HG02840 (cell line): ENCODE data around the gene POLR2I.
A peak's percentile ranks its signal among the peaks of the same experiment; 100 is the strongest.
"Not testable (repeated sequence)": the region's sequence is repeated elsewhere in the genome, so short reads cannot be mapped to it uniquely, and the experiment has no call there.

ENCODE experiments used
- ATAC-seq: cut with Tn5 transposase; IDR thresholded peaks from one replicate; pipeline ENCODE4 v1.9.1; 2021; ENCODE audit warnings: mild to moderate bottlenecking, moderate library complexity, moderate number of reproducible peaks; ENCODE audit not compliant: unreplicated experiment, low FRiP score

The POLR2I gene

DNA sequence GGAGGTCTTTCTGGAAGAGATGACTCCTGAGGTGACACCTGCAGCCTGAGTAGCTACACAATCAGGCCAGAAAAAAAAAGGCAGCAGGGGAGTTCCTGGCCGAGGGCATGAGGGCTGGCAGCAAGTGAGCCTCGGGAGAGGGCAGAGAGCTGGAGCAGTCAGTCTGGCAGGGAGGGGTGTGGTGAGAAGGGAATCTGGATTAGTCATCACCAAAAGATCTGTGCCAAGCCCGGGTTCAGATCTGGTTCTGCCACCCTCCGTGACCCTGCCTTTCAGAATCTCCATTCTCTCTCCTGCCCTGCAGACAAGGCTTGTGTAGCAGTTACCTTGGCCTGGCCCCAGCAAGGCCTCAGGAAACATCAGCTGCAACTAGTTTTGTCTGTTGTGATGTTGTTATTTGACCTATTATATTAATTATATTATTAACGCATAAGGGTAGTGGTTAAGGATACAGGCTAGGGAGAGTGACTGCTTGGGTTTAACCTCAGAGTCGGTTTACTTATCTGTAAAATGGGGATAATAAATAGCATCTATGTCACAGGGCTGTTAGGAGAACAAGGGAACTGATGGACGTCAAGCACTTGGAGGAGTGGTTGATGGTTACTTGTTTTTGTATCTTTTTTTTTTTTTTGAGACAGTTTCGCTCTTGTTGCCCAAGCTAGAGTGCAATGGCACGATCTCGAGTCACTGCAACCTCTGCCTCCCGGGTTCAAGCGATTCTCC, 22.4 kb upstream of the POLR2I start:
- no peak for ATAC-seq

DNA sequence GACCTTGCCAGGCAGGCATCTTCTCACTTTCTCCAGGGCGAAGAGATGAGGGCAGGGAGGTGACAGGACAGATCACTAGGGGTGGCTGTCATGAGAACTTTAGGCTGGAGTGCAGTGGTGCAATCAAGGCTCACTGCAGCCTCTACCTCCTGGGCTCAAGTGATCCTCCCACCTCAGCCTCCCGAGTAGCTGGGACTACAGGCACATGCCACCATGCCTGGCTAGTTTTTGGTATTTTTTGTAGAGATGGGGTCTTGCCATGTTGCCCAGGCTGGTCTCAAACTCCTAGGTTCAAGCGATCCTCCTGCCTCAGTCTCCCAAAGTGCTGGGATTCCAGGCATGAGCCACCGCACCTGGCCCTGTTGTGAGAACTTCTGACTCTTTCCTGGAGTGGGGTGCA, 20.2 kb upstream of the POLR2I start:
- ATAC-seq, result not testable (repeated sequence)

DNA sequence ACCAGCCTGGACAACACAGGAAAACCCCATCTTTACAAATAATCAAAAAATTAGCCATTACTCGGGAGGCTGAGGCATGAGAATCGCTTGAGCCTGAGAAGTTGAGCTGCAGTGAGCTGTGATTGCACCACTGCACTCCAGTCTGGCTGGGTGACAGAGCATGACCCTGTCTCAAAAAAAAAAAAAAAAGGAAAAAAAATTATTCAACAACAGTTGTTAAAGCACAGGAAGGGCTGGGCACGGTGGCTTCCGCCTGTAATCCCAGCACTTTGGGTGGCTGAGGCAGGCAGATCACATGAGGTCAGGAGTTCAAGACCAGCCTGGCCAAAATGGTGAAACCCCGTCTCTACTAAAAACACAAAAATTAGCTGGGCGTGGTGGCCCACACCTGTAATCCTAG, 16.5 kb upstream of the POLR2I start:
- ATAC-seq, result not testable (repeated sequence)

DNA sequence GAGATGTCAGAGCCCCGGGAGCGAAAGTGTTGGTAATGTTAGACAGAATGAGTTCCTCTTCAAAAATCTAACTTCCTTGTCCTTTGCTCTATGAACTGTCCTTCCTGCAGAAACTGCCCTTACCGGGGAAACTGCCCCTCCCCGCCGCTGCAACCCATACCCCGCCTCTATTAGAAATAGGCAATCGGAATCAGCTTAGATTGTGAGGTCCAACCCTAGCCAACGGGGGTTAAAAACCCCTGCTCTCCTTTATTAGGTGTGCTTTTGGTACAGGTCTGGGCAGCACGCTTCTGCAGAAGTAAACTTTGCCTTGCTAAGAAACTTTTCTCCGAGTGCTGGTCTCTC, 13.7 kb upstream of the POLR2I start:
- no peak for ATAC-seq

DNA sequence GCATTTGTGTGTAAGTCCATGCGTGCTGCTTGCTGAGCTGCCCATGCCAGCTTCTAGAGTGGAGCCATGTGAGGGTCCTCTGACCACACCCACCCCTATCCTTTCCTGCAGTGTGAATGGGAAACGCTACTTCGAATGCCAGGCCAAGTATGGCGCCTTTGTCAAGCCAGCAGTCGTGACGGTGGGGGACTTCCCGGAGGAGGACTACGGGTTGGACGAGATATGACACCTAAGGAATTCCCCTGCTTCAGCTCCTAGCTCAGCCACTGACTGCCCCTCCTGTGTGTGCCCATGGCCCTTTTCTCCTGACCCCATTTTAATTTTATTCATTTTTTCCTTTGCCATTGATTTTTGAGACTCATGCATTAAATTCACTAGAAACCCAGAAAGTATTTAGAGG, 10.9 kb upstream of the POLR2I start:
- ATAC-seq, result no peak

DNA sequence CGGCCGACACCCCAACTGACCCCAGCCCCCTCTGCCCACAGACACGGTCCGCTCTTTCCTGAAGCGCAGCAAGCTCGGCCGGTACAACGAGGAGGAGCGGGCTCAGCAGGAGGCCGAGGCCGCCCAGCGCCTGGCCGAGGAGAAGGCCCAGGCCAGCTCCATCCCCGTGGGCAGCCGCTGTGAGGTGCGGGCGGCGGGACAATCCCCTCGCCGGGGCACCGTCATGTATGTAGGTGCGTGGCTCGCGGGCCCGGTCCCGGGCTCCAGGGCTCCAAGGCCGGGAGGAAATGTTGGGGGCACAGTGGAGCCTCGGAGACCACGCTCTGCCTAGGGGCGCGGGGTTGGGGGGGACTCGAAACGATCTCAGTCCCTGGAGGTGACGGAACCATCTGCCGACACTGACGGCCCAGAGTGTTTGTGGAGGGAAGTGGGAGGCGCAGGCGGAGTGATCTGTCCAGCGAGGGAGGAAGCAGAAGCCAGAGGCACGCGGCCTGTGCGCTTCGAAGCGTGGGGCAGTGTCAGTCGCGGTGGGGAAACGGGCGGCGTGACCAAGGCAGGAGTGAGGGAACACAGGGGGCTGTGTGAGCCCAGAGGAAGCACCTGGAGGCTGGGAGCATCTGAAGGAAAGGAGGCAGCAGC, 6.9 kb upstream of the POLR2I start:
- no peak for ATAC-seq

DNA sequence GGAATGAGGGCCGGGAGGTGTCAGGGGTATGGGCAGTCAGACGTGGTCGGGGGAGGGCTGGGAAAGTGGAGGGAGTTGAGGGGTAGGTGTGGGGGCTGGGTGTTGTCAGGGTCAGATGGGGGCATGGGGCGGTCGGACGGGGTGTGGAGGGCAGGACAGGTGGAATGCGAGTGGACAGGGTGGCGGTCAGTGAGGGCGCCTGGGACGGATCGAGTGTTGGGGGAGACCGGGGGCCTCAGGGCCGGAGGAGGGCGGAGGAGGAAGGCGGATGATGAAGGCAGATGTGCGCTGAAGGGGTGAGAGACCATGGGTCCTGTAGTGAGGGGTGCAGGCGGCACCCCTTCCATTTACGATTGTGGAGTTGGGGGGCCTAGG, 6.3 kb upstream of the POLR2I start:
- ATAC-seq, result no peak

DNA sequence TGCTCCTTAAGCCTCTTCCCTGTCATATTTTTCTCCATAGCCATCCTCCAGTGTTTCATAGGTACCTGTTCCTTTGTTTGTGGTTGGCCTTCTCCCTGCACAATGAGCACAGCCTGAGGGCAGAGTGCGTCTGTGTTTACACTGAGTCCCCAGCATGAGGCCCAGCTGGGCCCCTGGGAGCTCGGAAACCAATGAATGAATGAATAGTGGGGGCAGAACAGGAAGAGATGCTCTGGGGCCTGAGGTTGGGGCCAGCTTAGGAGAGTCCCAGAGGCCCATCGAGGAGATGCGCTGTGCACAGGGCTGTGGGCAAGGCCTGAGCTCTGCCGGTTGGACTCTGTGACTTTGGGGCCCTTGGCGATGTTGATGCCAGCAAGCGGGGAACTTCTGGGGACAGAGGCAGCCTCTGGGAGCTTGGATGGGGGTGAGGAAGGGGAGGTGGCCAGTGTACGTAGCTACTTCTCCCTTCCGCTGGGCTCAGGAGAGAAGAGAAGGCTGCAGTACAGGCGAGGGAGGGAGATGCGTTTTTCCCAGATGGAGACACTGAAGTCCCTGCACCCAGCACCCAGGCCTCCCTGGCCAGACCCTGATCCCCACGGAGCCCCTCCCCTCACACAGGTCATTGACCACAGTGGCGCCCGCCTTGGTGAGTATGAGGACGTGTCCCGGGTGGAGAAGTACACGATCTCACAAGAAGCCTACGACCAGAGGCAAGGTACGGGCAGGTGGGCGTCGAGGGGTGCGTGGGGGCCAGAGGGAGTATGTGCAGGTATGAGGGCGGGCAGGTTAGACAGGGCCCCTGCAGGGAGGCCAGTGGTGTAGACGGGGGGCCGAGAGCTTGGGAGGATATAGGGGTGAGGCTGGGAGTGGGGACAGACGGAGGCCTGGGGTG, 5.7 kb upstream of the POLR2I start:
- no peak for ATAC-seq

DNA sequence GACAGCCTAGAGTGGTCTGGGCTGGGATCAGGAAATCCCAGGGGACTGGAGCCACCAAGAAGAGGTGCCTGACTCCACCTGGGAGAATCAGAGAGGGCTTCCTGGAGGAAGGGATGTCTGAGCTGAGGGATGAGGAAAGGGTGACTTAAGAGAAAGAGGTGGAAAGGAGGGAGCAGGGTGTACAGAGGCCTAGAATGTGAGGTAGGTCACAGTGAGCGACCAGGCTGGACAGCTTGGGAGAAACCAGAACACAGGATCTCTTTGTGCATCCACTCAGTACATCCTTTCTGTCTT, 1.6 kb upstream of the POLR2I start:
- no peak for ATAC-seq

DNA sequence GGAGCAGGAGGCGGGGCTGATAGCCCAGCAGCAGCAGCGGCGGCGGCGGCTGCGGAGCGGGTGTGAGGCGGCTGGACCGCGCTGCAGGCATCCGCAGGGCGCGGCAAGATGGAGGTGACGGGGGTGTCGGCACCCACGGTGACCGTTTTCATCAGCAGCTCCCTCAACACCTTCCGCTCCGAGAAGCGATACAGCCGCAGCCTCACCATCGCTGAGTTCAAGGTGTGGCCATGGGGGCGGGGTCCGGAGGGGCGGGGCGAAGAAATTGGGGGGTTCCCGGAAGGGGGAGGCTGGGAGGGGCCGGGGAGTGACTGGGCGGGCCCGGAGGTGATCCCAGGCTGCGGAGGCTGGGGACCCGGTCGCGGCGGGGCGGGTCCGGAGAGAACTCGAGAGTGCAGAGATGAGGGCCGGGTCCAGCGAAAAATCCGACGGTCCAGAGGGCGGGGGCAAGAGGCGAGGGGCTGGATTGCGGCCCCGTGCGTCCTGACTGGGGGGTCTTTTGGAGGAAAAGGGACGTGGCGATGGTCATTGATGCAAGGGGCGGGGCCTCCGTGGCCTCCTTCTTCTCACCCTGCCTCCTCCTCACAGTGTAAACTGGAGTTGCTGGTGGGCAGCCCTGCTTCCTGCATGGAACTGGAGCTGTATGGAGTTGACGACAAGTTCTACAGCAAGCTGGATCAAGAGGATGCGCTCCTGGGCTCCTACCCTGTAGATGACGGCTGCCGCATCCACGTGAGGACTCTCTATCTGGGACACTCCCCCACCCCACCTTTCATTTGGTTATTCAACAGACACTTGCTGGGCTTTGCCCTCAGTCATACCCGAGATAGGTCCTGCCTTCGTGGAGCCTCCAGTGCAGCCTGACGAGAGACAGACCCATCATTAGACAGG, 1.0 kb upstream of the POLR2I start, which contains the start of gene TBCB:
TBCB (plus strand) TSS at position 16 of the 891 bp plus-strand sequence; CDS start at position 109, 93 bp downstream.
- ATAC-seq, result no peak

DNA sequence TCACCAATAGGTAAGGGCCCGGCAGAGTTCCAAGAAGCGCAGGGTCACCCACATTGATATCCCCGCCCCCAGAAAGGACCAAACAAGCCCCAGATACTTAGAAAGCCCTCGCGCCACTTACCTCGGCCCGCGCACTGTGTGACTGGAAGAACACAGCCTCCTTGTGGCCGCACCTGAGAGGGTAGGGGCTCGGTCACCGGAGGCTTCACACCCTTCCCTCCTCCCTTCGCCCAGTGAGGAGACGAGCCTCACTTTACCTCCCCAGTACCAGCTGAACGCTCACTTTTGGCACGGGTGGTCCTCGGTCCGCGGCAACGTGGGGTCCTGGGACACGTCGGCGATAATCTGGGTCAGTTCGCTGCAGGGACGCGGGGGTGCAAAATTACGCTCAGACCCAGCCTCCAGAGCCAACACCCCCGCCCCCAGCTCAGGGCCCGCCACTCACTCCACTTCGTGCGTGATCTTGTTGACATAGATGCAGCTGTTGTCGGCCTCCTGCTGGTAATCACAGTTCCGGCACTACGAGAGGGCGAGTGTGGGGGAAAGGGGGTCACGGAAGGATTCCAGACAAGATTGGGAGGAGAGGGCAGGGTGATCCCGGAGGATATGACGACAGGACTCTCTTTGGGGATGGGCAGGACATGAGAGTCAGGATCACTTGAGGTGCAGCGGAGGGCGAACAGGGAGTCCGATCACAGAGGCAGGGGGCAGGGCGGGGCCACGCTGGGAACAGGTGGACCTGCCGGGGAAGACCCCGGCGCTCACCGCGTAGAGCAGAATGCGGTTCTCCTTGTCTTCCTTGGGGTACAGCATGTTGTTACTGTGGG, 568 bp downstream of the POLR2I start:
- ATAC-seq, result peak; percentile 0

DNA sequence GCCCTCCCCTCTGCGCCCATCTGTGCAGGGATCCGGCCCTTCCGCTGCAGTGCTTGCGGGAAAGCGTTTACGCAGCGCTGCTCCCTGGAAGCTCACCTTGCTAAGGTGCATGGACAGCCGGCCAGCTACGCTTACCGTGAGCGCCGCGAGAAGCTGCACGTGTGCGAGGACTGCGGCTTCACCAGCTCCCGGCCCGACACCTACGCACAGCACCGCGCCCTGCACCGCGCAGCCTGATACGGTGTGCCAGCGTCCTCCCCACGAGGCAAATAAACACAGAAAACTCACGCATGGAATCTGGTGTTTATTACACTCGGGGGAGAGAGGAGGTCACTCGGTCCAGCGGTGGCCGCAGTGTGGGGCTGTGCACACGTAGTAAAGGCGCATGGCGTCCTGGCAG, 1.2 kb downstream of the POLR2I start:
- ATAC-seq, result no peak

DNA sequence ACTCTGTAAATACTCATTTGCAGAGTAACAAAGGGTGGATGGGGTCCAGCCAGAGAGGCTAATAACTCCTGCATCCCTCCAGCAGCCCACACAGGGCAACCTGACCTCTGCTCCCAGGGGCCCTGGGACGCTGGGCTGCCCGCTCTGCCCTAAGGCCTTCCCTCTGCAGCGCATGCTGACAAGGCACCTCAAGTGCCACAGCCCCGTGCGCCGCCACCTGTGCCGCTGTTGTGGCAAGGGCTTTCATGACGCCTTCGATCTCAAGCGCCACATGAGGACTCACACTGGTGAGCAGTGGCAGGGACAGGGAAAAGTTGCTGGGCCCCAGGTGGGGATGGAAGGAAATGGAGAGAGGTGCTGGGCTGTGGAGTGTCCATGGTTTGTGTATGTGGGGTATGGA, 2.0 kb downstream of the POLR2I start:
- ATAC-seq, result no peak

DNA sequence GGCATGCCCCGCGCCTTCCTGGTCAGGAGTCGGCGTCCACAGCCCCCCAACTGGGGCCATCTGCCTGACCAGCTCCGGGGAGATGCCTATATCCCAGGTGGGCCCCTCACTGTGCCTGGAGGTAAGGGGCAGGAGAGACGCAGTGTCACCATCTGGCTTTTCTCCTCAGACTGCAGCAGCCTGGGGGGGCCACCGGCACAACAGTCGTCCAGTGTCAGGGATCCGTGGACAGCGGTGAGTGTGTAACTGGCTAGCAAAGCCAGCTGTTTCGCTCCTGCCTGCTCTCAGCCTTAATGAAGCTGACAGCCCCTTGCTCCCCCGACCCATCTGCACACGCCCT, 3.5 kb downstream of the POLR2I start:
- ATAC-seq, result no peak

DNA sequence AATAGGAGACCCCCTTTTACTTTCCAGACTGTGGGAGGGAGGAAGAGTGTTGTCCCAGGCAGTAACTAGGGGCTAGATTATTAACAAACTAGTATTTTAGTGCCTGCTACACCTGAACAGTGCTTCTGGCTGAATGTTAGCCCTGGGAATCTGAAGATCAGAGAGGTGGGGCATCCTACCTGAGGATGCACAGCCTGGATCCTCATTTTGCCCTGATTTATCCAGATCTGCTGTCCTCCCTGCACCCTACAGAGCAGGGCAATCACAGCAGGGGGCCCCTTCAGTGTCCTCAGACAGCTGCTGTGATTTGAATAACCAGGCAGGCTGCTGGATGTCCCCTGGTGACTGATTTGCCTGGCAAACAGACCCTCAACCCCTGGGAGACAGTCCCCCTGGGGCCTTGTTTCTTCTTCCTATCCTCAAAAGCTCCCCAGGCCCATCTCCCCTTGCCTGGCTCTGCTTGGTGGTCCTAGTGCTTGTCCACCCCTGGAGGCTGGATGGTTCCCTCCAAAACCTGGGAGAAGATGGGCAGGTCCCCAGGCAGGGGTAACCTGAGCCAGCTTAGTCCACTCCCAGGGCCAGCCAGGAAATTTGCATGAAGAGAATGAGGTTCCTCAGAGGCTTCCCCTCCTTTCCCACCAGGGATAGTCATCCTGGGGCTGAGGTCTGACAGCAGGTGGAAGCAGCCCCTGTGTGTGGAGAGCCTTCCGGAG, 4.0 kb downstream of the POLR2I start, which contains the start of gene OVOL3:
OVOL3 (plus strand) TSS at position 657 of the 713 bp plus-strand sequence. CDS start 60 bp downstream, outside the sequence.
- ATAC-seq, result no peak

DNA sequence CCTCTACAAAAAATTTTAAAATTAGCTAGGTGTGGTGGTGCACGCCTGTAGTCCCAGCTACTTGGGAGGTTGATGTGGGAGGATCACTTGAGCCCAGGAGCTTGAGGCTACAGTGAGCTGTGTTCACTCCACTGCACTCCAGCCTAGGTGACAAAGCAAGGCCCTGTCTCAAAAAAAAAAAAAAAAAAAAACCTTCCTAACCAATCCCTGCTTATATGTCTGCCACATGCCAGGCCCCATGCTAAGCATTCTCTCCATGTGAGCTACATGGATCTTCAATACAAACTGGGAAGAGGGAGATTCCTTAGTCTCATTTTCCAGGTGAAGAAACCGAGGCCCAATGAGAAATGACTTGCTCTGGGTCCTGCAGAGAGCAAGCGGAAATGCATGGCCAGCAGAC, 6.0 kb downstream of the POLR2I start:
- ATAC-seq, result no peak

DNA sequence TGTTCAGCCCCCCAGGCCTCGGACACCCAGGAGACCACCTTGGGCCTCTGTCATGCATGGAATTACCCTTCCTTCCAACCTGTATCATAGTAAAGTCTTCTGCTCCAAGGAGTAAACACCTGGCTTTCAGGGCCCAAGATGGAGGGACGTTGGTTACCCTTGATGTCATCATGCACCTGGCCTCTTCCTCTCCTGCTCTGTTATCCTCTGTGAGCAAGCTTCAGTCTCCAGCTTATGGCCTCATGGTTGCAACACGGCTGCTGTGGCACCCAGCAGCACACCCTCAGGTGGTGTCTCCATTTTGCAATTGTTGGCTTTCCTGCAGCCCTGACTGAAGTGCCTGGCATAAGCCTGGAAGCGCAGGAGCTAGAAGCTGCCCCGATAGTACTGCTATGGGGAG, 7.7 kb downstream of the POLR2I start:
- ATAC-seq, result no peak

DNA sequence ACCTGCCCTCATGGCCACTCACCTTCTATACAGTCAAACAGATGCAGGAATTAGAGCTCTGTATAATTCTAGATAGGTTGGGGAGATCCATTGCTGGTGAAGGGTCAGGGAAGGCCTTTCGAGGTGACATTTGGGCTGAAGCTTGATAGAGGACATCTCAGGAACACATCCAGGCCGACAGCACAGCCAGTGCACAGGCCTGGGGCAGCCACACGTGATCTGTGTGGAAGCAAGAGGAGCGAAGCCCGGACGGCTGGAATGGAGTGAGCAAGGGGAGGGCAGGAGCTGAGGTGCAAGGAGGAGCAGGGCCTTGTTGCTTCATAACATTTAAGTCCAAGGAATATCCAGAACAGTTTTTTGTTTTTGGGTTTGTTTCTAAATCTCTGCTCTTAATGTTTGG, 8.2 kb downstream of the POLR2I start:
- ATAC-seq, result no peak
